ENCODE measurements around the gene PGBD4.

Gene PGBD4

GRCh38 chr15:34064438-34064837, 37.4 kb upstream of the PGBD4 start:
- no peak overlapping the region for H3K4me3 ChIP-seq (ENCODE audit: low read depth, low read length)
- in situ Hi-C loops (cut with HindIII; ENCODE audit: low sequenced_read_pairs), result no loop called here
- no peak for TF ChIP-seq CTCF (IDR thresholded peaks at IDR 0.05; ENCODE audit: low read depth, low read length, missing control alignments)
- no peak for DNase-seq (ENCODE audit: low read depth)

- TF ChIP-seq CTCF (IDR thresholded peaks at IDR 0.05; ENCODE audit: low read depth, low read length, missing control alignments), result no peak
- H3K4me3 ChIP-seq (ENCODE audit: low read depth, low read length), result no peak overlapping the region
- in situ Hi-C loops (cut with HindIII; ENCODE audit: low sequenced_read_pairs), result no loop called here
- DNase-seq (ENCODE audit: low read depth), result no peak
Measured at GRCh38 chr15:34065261-34065660, 36.6 kb upstream of the PGBD4 start.

GRCh38 chr15:34065941-34066340, 35.9 kb upstream of the PGBD4 start:
- no peak for DNase-seq (ENCODE audit: low read depth)
- TF ChIP-seq CTCF (IDR thresholded peaks at IDR 0.05; ENCODE audit: low read depth, low read length, missing control alignments), result no peak
- in situ Hi-C loops (cut with HindIII; ENCODE audit: low sequenced_read_pairs), result no loop called here
- no peak overlapping the region for H3K4me3 ChIP-seq (ENCODE audit: low read depth, low read length)

- no peak for TF ChIP-seq CTCF (IDR thresholded peaks at IDR 0.05; ENCODE audit: low read depth, low read length, missing control alignments)
- in situ Hi-C loops (cut with HindIII; ENCODE audit: low sequenced_read_pairs), result no loop called here
- no peak for DNase-seq (ENCODE audit: low read depth)
- H3K4me3 ChIP-seq (ENCODE audit: low read depth, low read length), result no peak overlapping the region
Measured at GRCh38 chr15:34070003-34070402, 31.9 kb upstream of the PGBD4 start.

GRCh38 chr15:34076785-34077184, 25.1 kb upstream of the PGBD4 start:
- no peak overlapping the region for H3K4me3 ChIP-seq (ENCODE audit: low read depth, low read length)
- no peak for TF ChIP-seq CTCF (IDR thresholded peaks at IDR 0.05; ENCODE audit: low read depth, low read length, missing control alignments)
- DNase-seq (ENCODE audit: low read depth), result no peak
- in situ Hi-C loops (cut with HindIII; ENCODE audit: low sequenced_read_pairs), result no loop called here

GRCh38 chr15:34078900-34079299, 23.0 kb upstream of the PGBD4 start:
- in situ Hi-C loops (cut with HindIII; ENCODE audit: low sequenced_read_pairs), result no loop called here
- DNase-seq (ENCODE audit: low read depth), result no peak
- H3K4me3 ChIP-seq (ENCODE audit: low read depth, low read length), result no peak overlapping the region
- no peak for TF ChIP-seq CTCF (IDR thresholded peaks at IDR 0.05; ENCODE audit: low read depth, low read length, missing control alignments)

GRCh38 chr15:34079904-34080303, 22.0 kb upstream of the PGBD4 start:
- no peak for DNase-seq (ENCODE audit: low read depth)
- TF ChIP-seq CTCF (IDR thresholded peaks at IDR 0.05; ENCODE audit: low read depth, low read length, missing control alignments), result no peak
- in situ Hi-C loops (cut with HindIII; ENCODE audit: low sequenced_read_pairs), result no loop called here
- H3K4me3 ChIP-seq (ENCODE audit: low read depth, low read length), result no peak overlapping the region
